B cell (primary cell): Measurements from ENCODE around the gene PHACTR4. TPM values are rescaled to one million over a fixed set of nuclear protein-coding genes. Genes with fewer than 3 reads are reported as not detected.
"Not testable (repeated sequence)": the region's sequence is repeated elsewhere in the genome, so short reads cannot be mapped to it uniquely, and the experiment has no call there.

ENCODE experiments used
- ATAC-seq: fragments of 200-7000 bp; cut with Tn5 transposase; one replicate; pipeline ENCODE4 v1.10.0; 2021; ENCODE audit warnings: low read depth, mild to moderate bottlenecking, moderate number of reproducible peaks, moderate library complexity
- CTCF ChIA-PET: fragments of 350-600 bp; sonication (Branson Sonifier 250); formaldehyde crosslinking; loops from one replicate; lab custom pipeline; 2021; ENCODE audit warnings: antibody characterized with exemption, inconsistent platforms; lab: Charles Lee
- POLR2A ChIA-PET: fragments of 350-600 bp; sonication (Branson Sonifier 250); formaldehyde crosslinking; loops from one replicate; lab custom pipeline; 2021; ENCODE audit warnings: antibody characterized with exemption; lab: Charles Lee
- DNase-seq: peaks from one replicate; pipeline ENCODE4 v3.0.0; 2013
- H2AFZ ChIP-seq: 2 replicates; pipeline ENCODE4 v1.6.1; 2012; ENCODE audit warnings: mild to moderate bottlenecking, low read depth, low read length; ENCODE audit not compliant: insufficient read depth, poor library complexity, severe bottlenecking
- H3K27ac ChIP-seq, 2 donors: 1 replicate in 1 of 2; 2 replicates in 1 of 2; pipeline ENCODE4 v1.5.1; 2012 to 2013; ENCODE audit warnings: low read length in 2 of 2, mild to moderate bottlenecking in 2 of 2, moderate library complexity in 1 of 2
- H3K27me3 ChIP-seq, 4 experiments: fragments of 200-600 bp in 1 of 4; sonication (generic) in 1 of 4; replicated peaks in 1 of 4; 1 replicate in 2 of 4; 2 replicates in 2 of 4; pipeline versions ENCODE4 v1.6.1 to v1.7.0; 2013 to 2016; ENCODE audit warnings: low read length in 3 of 4, mild to moderate bottlenecking in 2 of 4, mixed read lengths in 1 of 4, moderate library complexity in 1 of 4; ENCODE audit not compliant: insufficient read depth in 4 of 4, control insufficient read depth in 3 of 4; ENCODE audit errors: control extremely low read depth in 1 of 4
- H3K36me3 ChIP-seq, 2 experiments: replicated peaks in 1 of 2; 1 replicate in 1 of 2; 2 replicates in 1 of 2; pipeline versions ENCODE4 v1.6.1 to v1.7.1; 2013; ENCODE audit warnings: low read length in 1 of 2; ENCODE audit not compliant: insufficient read depth in 2 of 2, control insufficient read depth in 1 of 2; ENCODE audit errors: control extremely low read depth in 1 of 2, extremely low read depth in 1 of 2
- H3K4me1 ChIP-seq, 2 donors: fragments of 200-600 bp in 1 of 2; sonication (generic) in 1 of 2; 1 replicate in 1 of 2; 2 replicates in 1 of 2; pipeline versions ENCODE4 v1.5.1 to v1.6.1; 2013 to 2017; ENCODE audit warnings: low read length in 2 of 2; ENCODE audit not compliant: control insufficient read depth in 2 of 2, insufficient read depth in 2 of 2
- H3K4me2 ChIP-seq: replicated peaks from 2 replicates; pipeline ENCODE3; 2012; ENCODE audit warnings: mild to moderate bottlenecking, low read depth, low read length; ENCODE audit not compliant: poor library complexity, severe bottlenecking
- H3K4me3 ChIP-seq, 5 experiments: fragments of 200-600 bp in 1 of 5; sonication (generic) in 1 of 5; 1 replicate in 3 of 5; 2 replicates in 2 of 5; pipeline versions ENCODE4 v1.5.1 to v1.7.0; 2011 to 2016; ENCODE audit warnings: low read length in 4 of 5, mild to moderate bottlenecking in 4 of 5, low read depth in 2 of 5, control low read depth in 1 of 5, moderate library complexity in 1 of 5; ENCODE audit not compliant: insufficient read depth in 1 of 5; ENCODE audit errors: control extremely low read depth in 1 of 5, extremely low read depth in 1 of 5
- H3K79me2 ChIP-seq: fragments of 200-600 bp; sonication (generic); one replicate; pipeline ENCODE4 v1.6.0; 2016; ENCODE audit warnings: low read length; ENCODE audit not compliant: control insufficient read depth, insufficient read depth
- H3K9ac ChIP-seq: fragments of 200-600 bp; sonication (generic); 2 replicates; pipeline ENCODE4 v1.6.1; 2017; ENCODE audit warnings: mild to moderate bottlenecking, low read length, moderate library complexity
- H3K9me3 ChIP-seq, 3 donors: one replicate each; pipeline versions ENCODE4 v1.6.1 to v1.7.1; 2013; ENCODE audit warnings: low read length in 2 of 3; ENCODE audit not compliant: control insufficient read depth in 2 of 3, insufficient read depth in 1 of 3; ENCODE audit errors: control extremely low read depth in 1 of 3
- H4K20me1 ChIP-seq: 2 replicates; pipeline ENCODE4 v1.6.0; 2012; ENCODE audit warnings: mild to moderate bottlenecking, low read length; ENCODE audit not compliant: insufficient read depth, control insufficient read depth, poor library complexity, severe bottlenecking
- H3K27ac Mint-ChIP-seq: one replicate; pipeline ENCODE4 v1.8.0; 2021; ENCODE audit warnings: mixed read lengths
- H3K27me3 Mint-ChIP-seq: one replicate; pipeline ENCODE4 v1.8.0; 2021; ENCODE audit warnings: mixed read lengths
- H3K4me1 Mint-ChIP-seq: one replicate; pipeline ENCODE4 v1.8.0; 2021; ENCODE audit warnings: mixed read lengths
- H3K4me3 Mint-ChIP-seq: one replicate; pipeline ENCODE4 v1.8.0; 2021; ENCODE audit warnings: mixed read lengths
- H3K9me3 Mint-ChIP-seq: one replicate; pipeline ENCODE4 v1.8.0; 2022; ENCODE audit warnings: mixed read lengths; ENCODE audit not compliant: insufficient read depth
- EZH2 ChIP-seq: IDR thresholded peaks from 2 replicates; pipeline ENCODE4 v1.6.1; 2012; ENCODE audit warnings: borderline replicate concordance, low read depth, mild to moderate bottlenecking, moderate library complexity, low read length; ENCODE audit not compliant: insufficient read depth, poor library complexity, severe bottlenecking
- WGBS: methylation state at CpG from one replicate; pipeline ENCODE4 v1.1.5; 2013; ENCODE audit warnings: missing lambda C conversion rate; ENCODE audit not compliant: insufficient coverage; 5-methylcytosine and 5-hydroxymethylcytosine counted together
- intact Hi-C: fragments of 100-400 bp; cut with micrococcal nuclease; formaldehyde crosslinking; loops from one replicate; pipeline ENCODE4 v1.10.0; 2022
- polyA plus RNA-seq: library from polyadenylated mRNA; depleted of rRNA; stranded (reverse); fragments of >200 nt; gene quantifications from 2 replicates; pipeline ENCODE4 v1.2.3, GENCODE V29; 2012
- total RNA-seq, 2 donors: library from RNA; stranded (reverse); fragments of 120-200 nt in 1 of 2; gene quantifications; 1 replicate in 1 of 2; 2 replicates in 1 of 2; pipeline versions ENCODE4 v1.2.3 to v1.2.4, GENCODE V29; 2013 to 2022
- TF ChIP-seq, protein P1 (sequence below): fragments of 200-600 bp; IDR thresholded peaks from one replicate; pipeline ENCODE4 v1.8.0; 2022; ENCODE audit warnings: antibody characterized with exemption, mild to moderate bottlenecking

PHACTR4 gene
- total and polyA plus RNA-seq, 2 donors (not counting 1 experiment from before 2014, with no cell fraction given) = 9.8 to 41.6 TPM

DNA sequence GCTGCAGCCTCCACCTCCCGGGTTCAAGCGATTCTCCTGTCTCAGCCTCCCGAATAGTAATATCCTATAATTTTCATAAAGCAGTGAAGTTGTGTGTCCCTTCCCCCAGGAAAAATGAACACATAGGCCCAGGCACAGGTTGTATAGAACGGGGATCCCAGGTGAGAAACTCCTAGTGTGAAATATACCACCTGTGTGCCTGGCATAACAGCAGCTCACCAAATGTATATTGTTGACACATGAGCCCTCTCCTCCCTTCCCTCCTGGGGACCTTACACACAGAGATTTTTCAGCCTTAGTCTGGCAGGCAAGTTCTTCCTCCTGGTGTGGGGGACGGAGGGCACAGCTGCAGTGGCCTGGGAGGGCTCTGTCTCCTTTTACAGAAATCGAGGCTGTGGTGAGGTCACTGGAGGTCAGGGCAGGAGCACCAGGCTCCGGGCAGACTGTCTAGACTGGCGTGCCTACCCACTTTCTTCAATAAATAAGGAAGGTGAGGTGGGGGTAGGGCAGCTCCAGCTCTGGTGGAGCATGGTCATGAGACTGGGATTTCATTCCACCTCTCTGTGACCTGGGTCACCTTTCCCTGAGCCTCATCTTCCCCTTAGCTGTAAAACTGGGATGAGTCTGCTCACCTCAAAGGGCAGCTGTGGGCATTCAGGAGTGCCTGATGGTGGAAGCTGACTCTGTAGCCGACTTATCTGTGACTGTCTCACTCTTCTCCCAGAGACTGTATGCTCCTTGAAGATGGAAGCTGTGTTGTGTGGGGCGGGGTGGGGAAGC is 150.6 kb downstream of the PHACTR4 start:
- TF ChIP-seq, protein P1, sequence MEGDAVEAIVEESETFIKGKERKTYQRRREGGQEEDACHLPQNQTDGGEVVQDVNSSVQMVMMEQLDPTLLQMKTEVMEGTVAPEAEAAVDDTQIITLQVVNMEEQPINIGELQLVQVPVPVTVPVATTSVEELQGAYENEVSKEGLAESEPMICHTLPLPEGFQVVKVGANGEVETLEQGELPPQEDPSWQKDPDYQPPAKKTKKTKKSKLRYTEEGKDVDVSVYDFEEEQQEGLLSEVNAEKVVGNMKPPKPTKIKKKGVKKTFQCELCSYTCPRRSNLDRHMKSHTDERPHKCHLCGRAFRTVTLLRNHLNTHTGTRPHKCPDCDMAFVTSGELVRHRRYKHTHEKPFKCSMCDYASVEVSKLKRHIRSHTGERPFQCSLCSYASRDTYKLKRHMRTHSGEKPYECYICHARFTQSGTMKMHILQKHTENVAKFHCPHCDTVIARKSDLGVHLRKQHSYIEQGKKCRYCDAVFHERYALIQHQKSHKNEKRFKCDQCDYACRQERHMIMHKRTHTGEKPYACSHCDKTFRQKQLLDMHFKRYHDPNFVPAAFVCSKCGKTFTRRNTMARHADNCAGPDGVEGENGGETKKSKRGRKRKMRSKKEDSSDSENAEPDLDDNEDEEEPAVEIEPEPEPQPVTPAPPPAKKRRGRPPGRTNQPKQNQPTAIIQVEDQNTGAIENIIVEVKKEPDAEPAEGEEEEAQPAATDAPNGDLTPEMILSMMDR = no peak
- TF ChIP-seq EZH2 = no peak
- H3K27ac ChIP-seq = no peak overlapping the region
- peaks cover 55% of the 10 kb centered on the region for H3K79me2 ChIP-seq
- Mint-ChIP-seq H3K27me3 (no peaks in the 10 kb centered on the region), H3K4me3 (no peak overlapping the region), H3K27ac (no peak overlapping the region), H3K4me1 (peaks cover 27% of the 10 kb centered on the region), H3K9me3 (no peaks in the 10 kb centered on the region)
- H4K20me1 ChIP-seq = no peaks in the 10 kb centered on the region
- no peak overlapping the region for H3K9ac ChIP-seq
- WGBS = 92% methylated on average over 4 of the region's 10 CpGs
- peaks cover 11 to 15% of the 10 kb centered on the region in 2 donors for H3K4me1 ChIP-seq
- ATAC-seq = no peak
- no peaks in the 10 kb centered on the region for H3K9me3 ChIP-seq
- intact Hi-C loops = loop anchor here (5.0 kb wide), 1 partner anchor 148 kb away; no protein-coding TSS in a partner anchor
- H3K4me2 ChIP-seq = no peak overlapping the region
- ChIA-PET POLR2A (no interaction called here), CTCF (interaction anchor here (0.9 to 1.4 kb wide), 2 partner anchors 12 to 123 kb away, joined by 3 to 5 read pairs; partner anchors contain the start of gene TAF12)
- DNase-seq = no peak
- H2AFZ ChIP-seq = no peak overlapping the region
- no peaks in the 10 kb centered on the region for H3K27me3 ChIP-seq
- H3K36me3 ChIP-seq = no peaks in the 10 kb centered on the region
- H3K4me3 ChIP-seq = no peak overlapping the region

DNA sequence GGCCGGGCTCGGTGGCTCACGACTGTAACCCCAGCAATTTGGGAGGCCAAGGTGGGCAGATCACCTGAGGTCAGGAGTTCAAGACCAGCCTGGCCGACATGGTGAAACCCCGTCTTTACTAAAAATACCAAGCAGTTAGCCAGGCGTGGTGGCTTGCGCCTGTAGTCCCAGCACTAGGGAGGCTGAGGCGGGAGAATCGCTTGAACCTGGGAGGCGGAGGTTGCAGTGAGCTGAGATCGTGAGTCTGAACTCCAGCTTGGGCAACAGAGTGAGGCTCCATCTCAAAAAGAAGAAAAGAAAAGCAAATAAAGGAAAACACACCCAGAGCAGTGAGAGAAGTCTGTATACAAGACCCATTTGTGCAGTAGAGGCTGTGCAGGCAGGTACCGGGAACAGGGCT is 151.3 kb downstream of the PHACTR4 start:
- not testable (repeated sequence) for H3K27ac ChIP-seq
- H3K4me1 Mint-ChIP-seq = peaks cover 27% of the 10 kb centered on the region

More for the DNA sequence above, 151.3 kb downstream of the PHACTR4 start:
- ATAC-seq, DNase-seq, H3K4me3 ChIP-seq, H3K27ac Mint-ChIP-seq, H3K4me3 Mint-ChIP-seq, H3K9me3 Mint-ChIP-seq, H2AFZ ChIP-seq, H4K20me1 ChIP-seq, H3K9me3 ChIP-seq, POLR2A ChIA-PET, H3K4me2 ChIP-seq, H3K27me3 ChIP-seq, H3K27me3 Mint-ChIP-seq, intact Hi-C loops, H3K36me3 ChIP-seq, H3K9ac ChIP-seq: not testable (repeated sequence)
- WGBS = 87% methylated on average over 11 of the region's 12 CpGs
- Histone ChIP-seq H3K79me2 (peaks cover 55% of the 10 kb centered on the region), H3K4me1 (peaks cover 11 to 15% of the 10 kb centered on the region in 2 donors)
- CTCF ChIA-PET = interaction anchor here (1.4 kb wide), 1 partner anchor 13 kb away, joined by 5 read pairs; no protein-coding TSS in a partner anchor
